SIG-M5 (cell line): Measurements from ENCODE around the gene PEF1.

Experiments used
- DNase-seq: peaks from one replicate; lab custom pipeline; 2025; lab: John Stamatoyannopoulos, UW

PEF1 gene

GRCh38 chr1:31671147-31671546, 26.5 kb upstream of the PEF1 start:
- DNase-seq, result no peak

GRCh38 chr1:31670593-31670964, 25.9 kb upstream of the PEF1 start:
- no peak for DNase-seq

DNA sequence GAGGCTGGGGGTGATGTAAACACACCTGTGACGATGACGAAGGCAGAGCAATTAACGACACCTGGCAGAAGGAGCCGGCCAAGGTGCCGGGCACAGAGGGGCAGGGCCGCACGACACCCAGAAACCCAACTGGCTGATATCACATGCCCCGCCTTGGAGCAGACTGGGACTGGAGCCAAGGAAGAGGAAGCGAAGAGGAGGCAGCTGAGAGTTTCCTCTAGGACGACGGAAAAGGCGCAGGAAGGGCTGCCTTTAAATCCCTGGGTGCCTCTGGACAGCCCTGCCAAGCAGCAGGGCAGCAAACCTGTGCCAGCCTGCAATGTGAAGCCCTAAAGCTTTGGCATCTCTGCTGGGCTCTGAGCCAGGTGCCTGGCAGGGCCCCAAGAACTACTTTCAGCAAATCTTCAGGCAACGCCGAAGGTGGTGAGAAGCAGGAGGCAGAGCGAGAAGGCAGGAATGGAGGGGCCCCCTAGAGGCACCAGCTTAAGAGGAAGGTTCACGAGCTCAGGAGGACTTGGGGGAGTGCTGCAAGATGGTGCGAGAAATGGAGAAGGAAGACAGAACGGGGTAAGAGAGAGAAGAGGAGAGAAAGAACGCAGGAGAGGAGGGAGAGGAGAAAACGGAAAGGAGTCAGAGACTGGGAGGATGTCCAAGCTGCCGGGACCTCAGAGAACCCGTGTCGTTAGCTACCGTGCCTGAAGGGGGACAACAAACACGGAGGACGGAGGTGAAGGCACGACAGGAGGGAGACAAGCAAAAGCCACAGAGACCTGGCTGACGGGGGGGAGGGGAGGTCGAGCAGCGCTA, 25.3 kb upstream of the PEF1 start:
- DNase-seq, result no peak

- no peak for DNase-seq
Measured at GRCh38 chr1:31669433-31669785, 24.7 kb upstream of the PEF1 start.

DNA sequence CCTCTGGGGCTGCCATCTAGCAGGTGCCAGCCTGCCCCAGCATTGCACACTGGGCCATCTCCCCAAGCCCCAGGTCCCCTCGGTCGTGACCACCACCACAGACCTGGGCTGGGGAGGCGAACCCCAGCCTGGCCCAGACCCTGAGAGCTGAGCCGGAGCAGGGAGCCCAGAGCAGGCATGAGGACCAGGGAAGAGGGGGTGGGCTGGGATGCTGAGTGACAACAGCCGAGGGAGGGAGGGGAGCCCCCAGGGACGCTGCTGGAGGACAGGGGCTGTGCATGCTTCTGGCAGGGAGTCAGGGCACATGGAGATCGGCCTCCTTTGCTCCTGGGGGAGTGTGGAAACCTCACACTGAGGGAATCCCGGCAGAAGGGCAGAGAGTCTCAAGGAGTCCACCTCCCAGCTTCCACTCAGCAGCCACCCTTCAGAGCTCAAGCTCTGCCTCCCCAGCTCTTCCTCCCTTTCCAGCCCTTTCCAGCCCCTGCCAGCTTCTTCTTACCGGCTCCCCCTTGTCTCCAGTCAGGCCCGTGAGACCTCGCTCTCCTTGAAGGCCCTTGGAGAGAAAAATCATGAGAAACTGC, 23.7 kb upstream of the PEF1 start:
- DNase-seq, result no peak

- DNase-seq, result no peak
Measured at GRCh38 chr1:31667065-31667785, 22.5 kb upstream of the PEF1 start.

DNA sequence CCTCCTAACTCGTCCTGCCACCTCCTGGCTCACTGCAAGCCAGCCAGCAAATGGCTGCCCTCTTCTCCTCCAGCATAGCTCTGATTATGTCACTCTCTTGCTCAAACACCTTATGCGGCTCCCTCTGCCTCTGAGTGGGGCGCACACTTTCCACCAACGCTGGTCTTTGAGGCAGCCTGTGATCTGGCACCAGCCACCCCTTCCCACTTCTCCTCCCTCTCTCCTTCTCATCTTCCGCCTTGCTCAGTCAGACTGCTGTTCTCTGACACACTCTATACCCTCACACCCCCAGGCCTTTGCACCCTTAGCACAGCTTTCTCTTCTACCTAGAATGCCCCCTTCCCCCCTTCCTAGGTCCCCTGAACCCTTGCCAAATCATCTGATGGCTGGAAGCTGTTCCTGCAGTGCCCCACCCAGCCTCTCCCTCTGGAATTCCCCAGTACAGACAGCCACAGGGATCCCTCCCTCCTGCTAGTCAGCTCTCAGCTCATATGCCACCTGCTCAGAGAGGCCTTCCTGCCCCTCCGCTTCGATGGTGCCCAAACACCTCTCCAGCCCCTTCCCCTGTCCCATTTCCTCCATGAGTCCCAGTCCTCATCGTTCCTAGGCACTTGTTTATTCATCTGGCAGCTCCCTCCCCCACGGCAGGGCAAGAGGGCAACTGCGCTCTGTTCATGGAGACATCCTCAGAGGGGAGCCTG, 21.7 kb upstream of the PEF1 start:
- no peak for DNase-seq

DNA sequence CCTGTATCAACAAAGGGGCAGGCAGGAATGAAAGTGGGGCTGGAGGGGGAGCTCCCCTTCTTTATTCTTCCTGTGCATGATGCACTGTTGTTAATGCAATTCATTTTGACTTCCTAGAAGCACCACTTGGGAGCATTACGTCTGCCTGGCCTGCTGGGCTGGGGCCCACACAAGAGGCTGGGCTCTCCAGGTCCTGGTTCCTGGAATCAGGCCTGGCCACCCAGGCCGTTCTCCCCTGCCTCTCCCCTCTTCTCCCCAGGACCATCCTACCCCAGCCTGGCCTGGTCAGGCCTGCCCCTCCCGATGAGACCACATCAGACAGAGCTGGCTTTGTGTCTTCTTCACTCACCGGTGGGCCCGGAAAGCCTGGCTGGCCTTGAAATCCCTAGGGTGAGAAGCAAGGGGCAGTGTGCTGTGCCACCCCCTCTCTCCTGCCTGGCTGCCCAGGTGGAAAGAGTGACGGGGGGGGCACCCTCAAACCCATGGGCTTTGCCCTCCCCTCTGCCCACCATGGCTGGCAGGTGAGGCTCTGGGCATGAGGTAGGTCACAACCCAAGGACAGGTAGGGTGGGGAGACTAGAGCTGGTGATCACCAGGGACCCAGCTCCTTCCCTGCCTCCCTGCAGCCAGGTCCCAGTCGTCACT, 20.7 kb upstream of the PEF1 start:
- DNase-seq, result no peak

DNA sequence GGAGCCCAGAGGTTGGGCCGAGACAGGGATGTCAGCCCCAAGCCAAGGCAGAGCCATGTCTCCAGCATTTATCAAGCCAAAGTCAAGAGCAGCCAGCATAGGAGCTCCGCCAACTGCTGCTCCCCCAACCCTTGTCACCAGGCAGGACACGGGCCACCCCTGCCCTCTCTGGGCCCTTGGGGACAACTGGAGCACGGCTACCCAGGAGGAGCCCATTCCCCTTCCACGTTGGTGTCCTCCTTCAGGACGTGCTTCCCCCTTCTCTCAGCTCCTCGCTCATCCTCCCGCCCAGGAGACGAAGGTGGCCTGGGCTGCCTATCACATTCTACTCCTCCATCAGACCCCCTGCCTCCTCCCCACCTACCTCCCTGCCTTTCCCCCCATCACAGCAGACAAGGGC, 19.9 kb upstream of the PEF1 start:
- no peak for DNase-seq

DNA sequence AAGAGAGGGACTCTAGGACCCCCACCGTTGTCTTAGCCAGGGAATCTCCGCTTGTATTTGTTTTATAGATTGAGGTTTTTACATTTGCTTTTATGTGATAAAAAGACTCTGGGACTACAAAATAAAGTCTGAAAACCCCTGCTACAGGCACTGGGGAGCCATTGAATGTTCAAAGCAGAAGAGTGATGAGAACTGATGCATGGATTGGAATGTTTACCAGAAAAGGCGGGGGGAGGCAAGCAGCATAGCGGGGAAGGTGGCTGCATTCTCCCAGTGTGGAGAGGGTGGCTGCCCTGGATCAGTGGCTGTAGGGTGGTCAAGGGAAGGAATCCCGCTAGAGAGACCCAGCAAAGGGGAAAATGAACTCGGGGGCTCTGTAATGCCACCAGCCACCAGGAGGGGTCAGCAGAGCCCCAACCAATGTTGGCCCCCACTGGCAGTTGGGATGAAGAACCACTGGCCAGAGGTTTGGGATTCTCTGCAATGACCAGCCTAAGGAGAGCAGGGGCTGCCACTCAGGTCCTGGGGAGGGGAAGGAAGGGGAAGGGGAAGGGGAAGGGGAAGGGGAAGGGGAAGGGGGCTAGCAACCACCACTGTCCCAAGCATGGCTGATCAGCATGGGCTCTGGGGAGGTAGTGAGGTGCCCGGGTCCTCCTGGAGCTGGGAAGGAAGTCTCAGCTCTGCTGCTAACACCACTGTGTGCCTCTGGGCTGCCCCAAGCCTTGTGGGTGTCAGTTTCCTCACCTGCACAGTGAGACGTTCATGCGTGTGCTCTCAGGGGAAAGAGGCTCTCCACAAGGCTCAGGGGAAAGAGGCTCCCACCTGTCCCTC, 19.2 kb upstream of the PEF1 start:
- no peak for DNase-seq

DNA sequence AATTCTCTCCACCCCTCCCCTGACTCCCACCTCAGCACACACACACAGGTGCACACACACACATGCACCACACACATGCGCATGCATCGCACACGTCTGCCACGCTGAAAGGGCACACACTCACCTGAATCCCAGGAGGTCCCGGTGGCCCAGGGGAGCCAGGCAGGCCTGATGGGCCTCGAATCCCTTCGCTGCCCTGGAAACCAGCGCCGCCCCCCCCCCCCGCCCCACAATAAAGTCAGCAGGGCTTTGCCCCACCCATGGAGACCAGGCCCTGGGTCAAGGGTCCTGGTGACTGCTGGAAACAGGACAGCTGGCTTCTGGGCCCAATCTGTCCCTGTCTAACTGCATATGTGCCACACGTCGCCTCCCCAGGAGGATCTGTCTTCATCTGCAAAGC, 17.8 kb upstream of the PEF1 start:
- DNase-seq, result no peak

DNA sequence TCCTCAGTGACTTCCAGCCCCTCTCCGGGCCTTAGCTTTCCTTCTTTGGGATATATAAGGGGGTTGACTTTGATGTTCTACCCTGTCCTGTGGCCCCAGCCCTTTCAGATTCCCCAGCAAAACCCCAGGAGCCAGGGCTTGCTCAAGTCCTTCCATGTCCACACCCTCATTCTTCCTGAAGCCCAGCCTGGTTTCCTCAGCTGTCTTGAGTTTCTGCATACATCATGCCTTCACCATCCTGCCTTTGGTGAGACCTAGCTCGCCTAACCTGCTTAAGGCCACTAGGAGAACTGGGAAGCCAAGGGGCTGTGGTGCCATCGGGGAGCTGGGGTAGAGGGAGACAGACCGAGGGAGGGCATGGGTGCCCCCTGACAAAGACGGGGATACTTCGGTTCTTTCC, 17.2 kb upstream of the PEF1 start:
- no peak for DNase-seq

DNA sequence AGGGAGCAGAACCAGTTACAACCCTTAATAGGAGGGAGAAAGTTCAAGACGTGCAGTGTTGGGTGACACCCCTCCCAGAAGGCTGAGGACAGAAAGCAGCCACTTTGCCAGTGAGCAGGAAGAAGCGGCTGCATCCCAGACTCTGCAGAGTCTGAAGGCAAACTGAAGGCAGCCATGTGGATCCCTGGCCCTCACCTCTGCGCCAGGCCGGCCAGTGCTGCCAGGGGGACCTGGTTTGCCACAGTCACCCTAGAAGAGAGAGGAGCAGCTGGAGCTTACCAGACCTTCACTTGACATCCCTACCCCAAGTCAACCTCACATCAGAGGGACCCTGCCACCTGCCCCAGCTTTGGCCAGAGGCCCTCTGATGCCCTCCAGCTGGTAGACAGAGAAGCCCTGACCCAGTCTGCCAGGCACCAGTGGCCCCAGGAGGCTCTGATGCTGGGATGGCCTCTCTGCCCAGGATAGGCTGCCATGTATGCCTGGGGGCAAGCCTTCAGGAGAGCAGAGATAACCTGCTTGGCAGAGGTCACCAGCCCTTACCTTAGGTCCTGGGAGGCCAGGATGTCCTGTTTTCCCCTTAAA, 16.3 kb upstream of the PEF1 start:
- DNase-seq, result no peak

GRCh38 chr1:31659889-31660288, 15.2 kb upstream of the PEF1 start:
- no peak for DNase-seq

GRCh38 chr1:31658721-31659120, 14.0 kb upstream of the PEF1 start:
- no peak for DNase-seq

DNA sequence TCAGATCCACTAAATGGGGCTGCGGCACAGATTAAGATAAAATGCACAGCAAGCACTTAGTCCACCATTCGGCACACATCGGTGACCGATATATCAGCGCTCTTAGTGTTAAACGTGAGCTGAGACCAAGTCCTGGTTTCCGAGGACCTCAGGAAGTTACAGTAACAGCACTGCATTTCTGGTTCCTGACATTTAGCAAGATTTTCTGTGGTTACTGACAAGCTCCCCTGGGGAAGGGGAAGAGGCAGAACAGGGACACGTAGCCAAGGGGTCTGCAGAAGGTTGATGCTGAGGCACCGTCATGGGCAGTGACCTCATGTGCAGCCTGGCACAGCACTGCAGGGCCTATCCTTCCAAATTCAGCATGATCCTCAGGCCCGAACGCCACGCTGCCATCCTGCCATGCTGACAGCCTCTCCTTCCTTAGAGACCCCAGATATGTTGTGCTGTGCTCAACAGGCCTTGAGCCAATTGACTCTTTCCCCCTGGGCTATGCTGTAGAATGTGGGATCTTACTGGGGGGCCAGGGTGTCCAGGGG, 13.4 kb upstream of the PEF1 start:
- DNase-seq, result no peak

- DNase-seq, result no peak
Measured at GRCh38 chr1:31657020-31657804, 12.5 kb upstream of the PEF1 start.

GRCh38 chr1:31655756-31656155, 11.1 kb upstream of the PEF1 start:
- DNase-seq, result no peak

- DNase-seq, result no peak
Measured at GRCh38 chr1:31655104-31655503, 10.4 kb upstream of the PEF1 start.

- DNase-seq, result no peak
Measured at GRCh38 chr1:31654474-31654776, 9.7 kb upstream of the PEF1 start.
